HepG2 (cell line): ENCODE results near the gene PLCG2. TPM values are rescaled to one million over a fixed set of nuclear protein-coding genes. Genes with fewer than 3 reads are reported as not detected.

Source experiments
- FOSL2 ChIP-seq: sonication (generic); formaldehyde crosslinking; IDR thresholded peaks from 2 replicates; pipeline ENCODE4 v1.4.0; 2020; ENCODE audit warnings: missing genetic modification reagents
- GABPA ChIP-seq, 2 experiments: IDR thresholded peaks; 2 replicates each; pipeline ENCODE4 v1.6.1; 2011 to 2016; ENCODE audit warnings: low read depth in 2 of 2, low read length in 1 of 2, missing biosample characterization in 1 of 2, missing genetic modification characterization in 1 of 2
- HNF4A ChIP-seq: sonication (generic); formaldehyde crosslinking; IDR thresholded peaks from 2 replicates; pipeline ENCODE4 v1.4.0; 2020; ENCODE audit warnings: missing genetic modification reagents
- IRF2 ChIP-seq: IDR thresholded peaks from 2 replicates; pipeline ENCODE4 v1.6.1; 2018; ENCODE audit warnings: missing genetic modification reagents, missing compliant biosample characterization
- MAZ ChIP-seq, 2 experiments: sonication (generic) in 1 of 2; formaldehyde crosslinking in 1 of 2; IDR thresholded peaks; 2 replicates each; pipeline versions ENCODE4 v1.5.0 to v1.6.1; 2012 to 2020; ENCODE audit warnings: low read depth in 2 of 2, mild to moderate bottlenecking in 2 of 2, borderline replicate concordance in 1 of 2, improper control_type of control experiment in 1 of 2, low read length in 1 of 2, missing genetic modification reagents in 1 of 2, moderate library complexity in 1 of 2
- MEIS2 ChIP-seq: sonication (generic); formaldehyde crosslinking; IDR thresholded peaks from 2 replicates; pipeline ENCODE4 v1.9.0; 2021; ENCODE audit warnings: mild to moderate bottlenecking, missing genetic modification reagents
- NFRKB ChIP-seq: fragments of 450-650 bp; IDR thresholded peaks from 2 replicates; pipeline ENCODE4 v1.6.1; 2017
- NR2F1 ChIP-seq, 2 experiments: fragments of 450-650 bp in 1 of 2; formaldehyde crosslinking in 1 of 2; IDR thresholded peaks; 2 replicates each; pipeline versions ENCODE4 v1.5.0 to v1.6.1; 2016 to 2020; ENCODE audit warnings: mild to moderate bottlenecking in 1 of 2, missing compliant biosample characterization in 1 of 2, missing genetic modification reagents in 1 of 2, moderate library complexity in 1 of 2
- RARA ChIP-seq: IDR thresholded peaks from 2 replicates; pipeline ENCODE4 v1.6.1; 2016; ENCODE audit warnings: missing genetic modification reagents, missing compliant biosample characterization
- RNF2 ChIP-seq: fragments of 450-650 bp; conservative IDR thresholded peaks from 2 replicates; pipeline ENCODE4 v1.6.1; 2016; ENCODE audit warnings: low read depth
- RXRB ChIP-seq: IDR thresholded peaks from 2 replicates; pipeline ENCODE4 v1.6.1; 2016; ENCODE audit warnings: borderline replicate concordance, missing genetic modification reagents, missing compliant biosample characterization
- SRSF1 ChIP-seq: fragments of 200-400 bp; formaldehyde crosslinking; optimal IDR thresholded peaks from 2 replicates; pipeline ENCODE3; 2017; ENCODE audit warnings: mild to moderate bottlenecking, low read depth, low read length, moderate library complexity
- SSRP1 ChIP-seq: IDR thresholded peaks from 2 replicates; pipeline ENCODE4 v1.6.1; 2016; ENCODE audit warnings: control low read depth
- TSC22D2 ChIP-seq: sonication (generic); formaldehyde crosslinking; IDR thresholded peaks from 2 replicates; pipeline ENCODE4 v1.5.1; 2020; ENCODE audit warnings: missing genetic modification reagents, mild to moderate bottlenecking, borderline replicate concordance
- ZFAT ChIP-seq: sonication (generic); formaldehyde crosslinking; conservative IDR thresholded peaks from 2 replicates; pipeline ENCODE4 v1.8.1; 2023; ENCODE audit warnings: missing genetic modification reagents, inconsistent platforms
- ZMYM4 ChIP-seq: sonication (generic); formaldehyde crosslinking; IDR thresholded peaks from 2 replicates; pipeline ENCODE4 v1.8.1; 2023; ENCODE audit warnings: mild to moderate bottlenecking, missing genetic modification reagents
- ZNF121 ChIP-seq: sonication (generic); formaldehyde crosslinking; IDR thresholded peaks from 2 replicates; pipeline ENCODE4 v1.5.0; 2020; ENCODE audit warnings: mild to moderate bottlenecking, missing genetic modification reagents
- ZNF296 ChIP-seq: sonication (generic); formaldehyde crosslinking; conservative IDR thresholded peaks from 2 replicates; pipeline ENCODE4 v1.5.0; 2020; ENCODE audit warnings: mild to moderate bottlenecking, missing genetic modification reagents
- ZNF33A ChIP-seq: sonication (generic); formaldehyde crosslinking; IDR thresholded peaks from 2 replicates; pipeline ENCODE4 v1.5.1; 2020; ENCODE audit warnings: missing genetic modification reagents, mild to moderate bottlenecking, moderate library complexity, borderline replicate concordance
- ZNF451 ChIP-seq: sonication (generic); formaldehyde crosslinking; IDR thresholded peaks from 2 replicates; pipeline ENCODE4 v1.5.0; 2020; ENCODE audit warnings: mild to moderate bottlenecking, missing genetic modification reagents
- ZNF580 ChIP-seq: IDR thresholded peaks from 2 replicates; pipeline ENCODE4 v1.6.1; 2016; ENCODE audit warnings: low read depth, borderline replicate concordance
- ZNF674 ChIP-seq: sonication (generic); formaldehyde crosslinking; IDR thresholded peaks from 2 replicates; pipeline ENCODE4 v1.5.0; 2020; ENCODE audit warnings: low read depth, mild to moderate bottlenecking, missing genetic modification reagents
- ZNF773 ChIP-seq: sonication (generic); formaldehyde crosslinking; IDR thresholded peaks from 2 replicates; pipeline ENCODE4 v1.4.0; 2020; ENCODE audit warnings: missing genetic modification reagents, borderline replicate concordance
- ZNF883 ChIP-seq: sonication (generic); formaldehyde crosslinking; IDR thresholded peaks from 2 replicates; pipeline ENCODE4 v1.5.1; 2020; ENCODE audit warnings: mild to moderate bottlenecking, missing genetic modification reagents; ENCODE audit errors: not compliant biosample characterization
- ZZZ3 ChIP-seq: sonication (generic); formaldehyde crosslinking; IDR thresholded peaks from 2 replicates; pipeline ENCODE4 v1.4.0; 2020; ENCODE audit warnings: missing genetic modification reagents, mild to moderate bottlenecking, borderline replicate concordance
- polyA plus RNA-seq, 8 experiments: library from polyadenylated mRNA; depleted of rRNA in 3 of 8; stranded (reverse) in 7 of 8; unstranded in 1 of 8; fragments of >200 nt; fragmentation: Illumina TruSeq in 4 of 8; extraction: Trizol in 4 of 8; gene quantifications; 2 replicates each; pipeline versions ENCODE4 v1.2.1 to v1.2.3, GENCODE V29; 2011 to 2016; ENCODE audit warnings: low read depth in 4 of 8, missing spikeins in 1 of 8, mixed read lengths in 1 of 8; ENCODE audit not compliant: insufficient read depth in 1 of 8
- total RNA-seq, 5 experiments: library from RNA; depleted of rRNA; stranded (reverse); fragments of >200 nt; fragmentation: Illumina TruSeq; extraction: Trizol; gene quantifications; 2 replicates each; pipeline ENCODE4 v1.2.3, GENCODE V29; 2016; ENCODE audit warnings: low read depth in 1 of 5
- TF ChIP-seq, protein P1 (sequence below): sonication (generic); formaldehyde crosslinking; IDR thresholded peaks from 2 replicates; pipeline ENCODE4 v1.4.0; 2020; ENCODE audit warnings: missing genetic modification reagents
- TF ChIP-seq, protein P2 (sequence below): sonication (generic); formaldehyde crosslinking; IDR thresholded peaks from 2 replicates; pipeline ENCODE4 v1.9.0; 2021; ENCODE audit warnings: missing genetic modification reagents, mild to moderate bottlenecking, borderline replicate concordance

PLCG2 gene
- total and polyA plus RNA-seq, 2 of the 13 experiments (the other 11 are each of a cell fraction or from before 2014, with no cell fraction given): 0.13 to 0.18 TPM

DNA sequence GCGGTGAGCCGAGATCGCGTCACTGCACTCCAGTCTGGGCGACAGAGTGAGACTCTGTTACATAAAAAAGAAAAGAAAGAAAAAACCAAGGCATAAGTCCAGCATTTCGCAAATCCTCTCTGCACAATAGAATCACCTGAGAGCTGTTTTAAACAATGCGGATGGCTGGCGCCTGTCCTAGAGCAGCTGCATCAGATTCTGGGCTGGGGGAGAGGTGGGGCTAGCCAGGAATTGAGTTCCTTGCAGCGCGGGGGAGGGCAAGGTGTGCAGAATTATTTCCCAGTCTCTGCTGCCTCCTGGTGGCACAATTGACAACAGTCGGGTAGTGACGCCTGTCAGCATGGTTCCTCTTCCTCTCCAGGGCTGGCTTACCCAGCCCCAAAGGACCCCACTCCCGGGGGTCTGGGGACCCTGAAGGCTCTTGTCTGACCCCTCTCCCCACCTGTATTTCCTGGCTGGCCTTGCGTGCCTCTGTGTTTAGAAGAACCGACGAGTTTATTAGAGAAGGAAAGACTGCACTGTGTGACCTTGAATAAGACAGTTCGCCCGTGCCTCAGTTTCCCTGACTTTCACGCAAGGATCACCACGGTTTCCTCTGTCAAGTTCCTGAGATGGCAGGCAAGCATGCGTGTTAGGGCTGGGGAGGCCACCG is 41.1 kb upstream of the PLCG2 start (continued):
- TF ChIP-seq, protein P1, sequence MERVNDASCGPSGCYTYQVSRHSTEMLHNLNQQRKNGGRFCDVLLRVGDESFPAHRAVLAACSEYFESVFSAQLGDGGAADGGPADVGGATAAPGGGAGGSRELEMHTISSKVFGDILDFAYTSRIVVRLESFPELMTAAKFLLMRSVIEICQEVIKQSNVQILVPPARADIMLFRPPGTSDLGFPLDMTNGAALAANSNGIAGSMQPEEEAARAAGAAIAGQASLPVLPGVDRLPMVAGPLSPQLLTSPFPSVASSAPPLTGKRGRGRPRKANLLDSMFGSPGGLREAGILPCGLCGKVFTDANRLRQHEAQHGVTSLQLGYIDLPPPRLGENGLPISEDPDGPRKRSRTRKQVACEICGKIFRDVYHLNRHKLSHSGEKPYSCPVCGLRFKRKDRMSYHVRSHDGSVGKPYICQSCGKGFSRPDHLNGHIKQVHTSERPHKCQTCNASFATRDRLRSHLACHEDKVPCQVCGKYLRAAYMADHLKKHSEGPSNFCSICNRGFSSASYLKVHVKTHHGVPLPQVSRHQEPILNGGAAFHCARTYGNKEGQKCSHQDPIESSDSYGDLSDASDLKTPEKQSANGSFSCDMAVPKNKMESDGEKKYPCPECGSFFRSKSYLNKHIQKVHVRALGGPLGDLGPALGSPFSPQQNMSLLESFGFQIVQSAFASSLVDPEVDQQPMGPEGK (CRISPR knock-in tag): peak; percentile 97
- TF ChIP-seq GABPA (IDR thresholded peaks at IDR 0.05; ENCODE audit: low read depth, low read length) (no peak), GABPA (CRISPR knock-in tag; IDR thresholded peaks at IDR 0.05; ENCODE audit: low read depth) (peak; percentile 27; the same call in 1 of the 2 replicates), TSC22D2 (CRISPR knock-in tag) (peak; percentile 79; the same call in 1 of the 2 replicates), ZNF773 (CRISPR knock-in tag) (no peak), NFRKB (no peak), HNF4A (CRISPR knock-in tag) (0 out of 2 replicates have a peak, but pooled peaks have one; percentile 16), FOSL2 (CRISPR knock-in tag) (peak; percentile 38; the same call in 1 of the 2 replicates), ZNF296 (CRISPR knock-in tag) (no peak), ZNF33A (CRISPR knock-in tag) (no peak), SSRP1 (no peak), NR2F1 (CRISPR knock-in tag; IDR thresholded peaks at IDR 0.05) (no peak), ZNF580 (CRISPR knock-in tag) (peak; percentile 41; the same call in 1 of the 2 replicates), ZNF121 (no peak), RXRB (CRISPR knock-in tag) (peak; percentile 39; the same call in 1 of the 2 replicates), ZNF451 (CRISPR knock-in tag) (no peak), SRSF1 (no peak), ZZZ3 (CRISPR knock-in tag) (no peak), ZFAT (CRISPR knock-in tag) (no peak), MEIS2 (CRISPR knock-in tag) (peak; percentile 91), IRF2 (CRISPR knock-in tag) (0 out of 2 replicates have a peak, but pooled peaks have one; percentile 41), ZNF674 (CRISPR knock-in tag) (no peak), ZNF883 (CRISPR knock-in tag) (no peak), ZMYM4 (peak; percentile 21; the same call in 1 of the 2 replicates), MAZ (IDR thresholded peaks at IDR 0.05; ENCODE audit: borderline replicate concordance, low read depth, low read length) (no peak), MAZ (CRISPR knock-in tag; IDR thresholded peaks at IDR 0.05; ENCODE audit: low read depth) (peak; percentile 62; the same call in 1 of the 2 replicates), RNF2 (no peak), RARA (CRISPR knock-in tag) (peak; percentile 14; the same call in 1 of the 2 replicates)
- TF ChIP-seq, protein P2, sequence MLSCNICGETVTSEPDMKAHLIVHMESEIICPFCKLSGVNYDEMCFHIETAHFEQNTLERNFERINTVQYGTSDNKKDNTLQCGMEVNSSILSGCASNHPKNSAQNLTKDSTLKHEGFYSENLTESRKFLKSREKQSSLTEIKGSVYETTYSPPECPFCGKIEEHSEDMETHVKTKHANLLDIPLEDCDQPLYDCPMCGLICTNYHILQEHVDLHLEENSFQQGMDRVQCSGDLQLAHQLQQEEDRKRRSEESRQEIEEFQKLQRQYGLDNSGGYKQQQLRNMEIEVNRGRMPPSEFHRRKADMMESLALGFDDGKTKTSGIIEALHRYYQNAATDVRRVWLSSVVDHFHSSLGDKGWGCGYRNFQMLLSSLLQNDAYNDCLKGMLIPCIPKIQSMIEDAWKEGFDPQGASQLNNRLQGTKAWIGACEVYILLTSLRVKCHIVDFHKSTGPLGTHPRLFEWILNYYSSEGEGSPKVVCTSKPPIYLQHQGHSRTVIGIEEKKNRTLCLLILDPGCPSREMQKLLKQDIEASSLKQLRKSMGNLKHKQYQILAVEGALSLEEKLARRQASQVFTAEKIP (CRISPR knock-in tag): no peak
